Purkinje cell (primary cell): ENCODE data around the gene PGGT1B. TPM values are rescaled to one million over a fixed set of nuclear protein-coding genes. Genes with fewer than 3 reads are reported as not detected.

Experiments used
- polyA plus RNA-seq: library from polyadenylated mRNA; unstranded; fragments of >200 nt; fragmentation: Nextera tagmentation; gene quantifications from 2 replicates; pipeline ENCODE4 v1.2.1, GENCODE V29; 2014

PGGT1B gene
- 8.6 and 10.2 TPM in 2 replicates for polyA plus RNA-seq

DNA sequence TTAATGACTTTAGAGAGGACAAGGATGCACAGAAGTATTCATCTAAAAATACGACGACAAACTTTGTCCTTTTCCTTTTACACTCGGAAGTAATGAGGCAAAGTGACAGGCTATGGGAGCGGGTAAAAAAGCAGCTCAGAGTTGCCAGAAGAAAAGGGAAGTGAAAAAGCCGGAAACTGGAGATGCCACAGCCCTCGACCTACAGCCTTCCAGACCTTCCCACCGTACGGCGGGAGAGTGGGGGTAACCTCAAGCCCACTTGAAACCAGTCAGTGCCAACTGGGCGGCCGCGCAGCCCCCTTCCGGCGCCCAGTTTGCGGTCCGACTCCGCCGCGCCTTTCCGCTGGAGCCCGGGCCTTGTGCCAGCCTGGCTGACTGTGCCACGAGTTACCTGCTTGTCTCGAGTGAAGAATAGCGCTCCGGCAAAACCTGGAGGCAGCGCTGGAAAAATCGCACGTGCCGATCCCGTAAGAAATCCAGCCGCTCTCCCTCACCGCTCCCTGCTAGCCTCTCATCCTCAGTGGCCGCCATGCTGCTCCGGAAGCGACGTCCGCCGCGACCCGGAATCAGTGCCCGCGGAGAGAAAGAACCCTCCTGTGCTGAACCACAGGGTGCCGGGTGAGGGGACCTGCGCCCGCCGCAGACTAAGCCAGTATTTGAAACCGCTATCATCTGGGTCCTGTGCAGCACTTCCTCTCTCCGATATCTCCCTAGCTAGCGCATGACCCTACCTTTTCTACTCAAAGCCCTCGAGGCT, at the start of gene PGGT1B:
PGGT1B (minus strand) TSS at position 557 of the 757 bp plus-strand sequence; CDS start at position 531, 26 bp downstream.

GRCh38 chr5:115296124-115297022, 33.7 kb upstream of the PGGT1B start, which contains the start of gene CCDC112:
Gene CCDC112, minus strand, starts transcription at chr5:115296654. Its CDS starts 111 bp downstream, at chr5:115296543.

GRCh38 chr5:115169487-115170133, 93.1 kb downstream of the PGGT1B start, which contains the start of gene TRIM36:
Gene TRIM36, minus strand, starts transcription at chr5:115169908. Its CDS starts 274 bp downstream, at chr5:115169634.

Other genes with a start within 250 kb of the PGGT1B start
- 35.8 and 42.3 TPM in 2 replicates for gene TRIM36, start 93.0 kb downstream of the PGGT1B start, polyA plus RNA-seq
- gene CCDC112, start 33.8 kb upstream of the PGGT1B start, polyA plus RNA-seq, result 9.8 and 11.7 TPM in 2 replicates